HepG2 (cell line): ENCODE data around the gene FAS. TPM values are rescaled to one million over a fixed set of nuclear protein-coding genes. Genes with fewer than 3 reads are reported as not detected.

Experiments
- ATAC-seq: fragments of 200-7000 bp; cut with Tn5 transposase; 3 replicates; pipeline ENCODE4 v1.9.1; 2020; ENCODE audit warnings: mild to moderate bottlenecking, moderate library complexity
- BruUV-seq: library from RNA; stranded (reverse); fragments of 400-500 nt; replicated peaks from 2 replicates; lab custom pipeline; 2021; lab: Mats Ljungman, UMichigan
- CTCF ChIA-PET: fragments of 300-600 bp; formaldehyde crosslinking; extraction: SDS; loops from one replicate; lab custom pipeline; 2021; ENCODE audit warnings: low total read pairs, inconsistent platforms, low intra/inter-chr PET ratio; lab: Yijun Ruan, JAX
- POLR2A ChIA-PET: fragments of 350-600 bp; sonication (Branson Sonifier 250); formaldehyde crosslinking; loops from one replicate; lab custom pipeline; 2020; ENCODE audit warnings: antibody characterized with exemption, inconsistent platforms; lab: Yijun Ruan, JAX
- DNase-seq: peaks from one replicate; pipeline ENCODE4 v3.0.0-alpha.2; 2015; ENCODE audit warnings: low spot score
- FAIRE-seq: peaks from 3 replicates; lab custom pipeline; 2011; peaks lifted over from hg19 to GRCh38; lab: Jason Lieb, UNC
- H2AFZ ChIP-seq: one replicate; pipeline ENCODE4 v1.6.1; 2011; ENCODE audit warnings: low read length, inconsistent platforms
- H3K27ac ChIP-seq: fragments of 300-600 bp; 3 replicates; pipeline ENCODE4 v1.8.0; 2011; ENCODE audit warnings: mixed run types, mild to moderate bottlenecking, mixed read lengths, low read length, inconsistent platforms; ENCODE audit not compliant: insufficient read depth; ENCODE audit errors: extremely low read length
- H3K27me3 ChIP-seq, 2 experiments: fragments of 200-600 bp in 1 of 2; 2 replicates in 1 of 2; 3 replicates in 1 of 2; pipeline versions ENCODE4 v1.6.0 to v1.8.0; 2011; ENCODE audit warnings: low read length in 2 of 2, mild to moderate bottlenecking in 2 of 2, moderate library complexity in 2 of 2, inconsistent platforms in 1 of 2; ENCODE audit not compliant: insufficient read depth in 2 of 2, control insufficient read depth in 1 of 2
- H3K36me3 ChIP-seq, 2 experiments: fragments of 200-600 bp in 1 of 2; replicated peaks in 1 of 2; 2 replicates in 1 of 2; 3 replicates in 1 of 2; pipeline versions ENCODE4 v1.5.1 to v1.8.0; 2011; ENCODE audit warnings: low read length in 2 of 2, inconsistent platforms in 1 of 2; ENCODE audit not compliant: insufficient read depth in 2 of 2, control insufficient read depth in 1 of 2
- H3K4me1 ChIP-seq: 2 replicates; pipeline ENCODE4 v1.5.1; 2012; ENCODE audit warnings: low read length, inconsistent platforms; ENCODE audit not compliant: insufficient read depth
- H3K4me2 ChIP-seq: 2 replicates; pipeline ENCODE4 v1.6.0; 2011; ENCODE audit warnings: low read depth, low read length, inconsistent platforms
- H3K4me3 ChIP-seq, 3 experiments: fragments of 200-600 bp in 1 of 3; sonication (generic), shearing (Covaris generic) in 1 of 3; replicated peaks in 1 of 3; 2 replicates each; pipeline ENCODE4 v1.5.1; 2011 to 2016; ENCODE audit warnings: low read length in 3 of 3, inconsistent platforms in 2 of 3, low read depth in 2 of 3, mild to moderate bottlenecking in 2 of 3, control low read depth in 1 of 3, mixed read lengths in 1 of 3; ENCODE audit not compliant: insufficient read depth in 1 of 3
- H3K79me2 ChIP-seq: one replicate; pipeline ENCODE4 v1.6.1; 2011; ENCODE audit warnings: low read length, inconsistent platforms; ENCODE audit not compliant: insufficient read depth
- H3K9ac ChIP-seq: 2 replicates; pipeline ENCODE4 v1.6.0; 2011; ENCODE audit warnings: mild to moderate bottlenecking, low read depth, low read length, inconsistent platforms; ENCODE audit not compliant: insufficient read depth
- H3K9me3 ChIP-seq: 2 replicates; pipeline ENCODE4 v1.5.1; 2012; ENCODE audit warnings: mild to moderate bottlenecking, low read length
- H4K20me1 ChIP-seq: 2 replicates; pipeline ENCODE4 v1.6.0; 2011; ENCODE audit warnings: inconsistent platforms, mild to moderate bottlenecking, low read length, moderate library complexity; ENCODE audit not compliant: insufficient read depth
- ATF7-NPFF ChIP-seq: sonication (generic); formaldehyde crosslinking; IDR thresholded peaks from 2 replicates; pipeline ENCODE4 v1.8.1; 2023; ENCODE audit warnings: mild to moderate bottlenecking, low read depth, missing genetic modification reagents, moderate library complexity
- CREBL2 ChIP-seq: sonication (generic); formaldehyde crosslinking; IDR thresholded peaks from 2 replicates; pipeline ENCODE4 v1.8.1; 2023; ENCODE audit warnings: missing genetic modification reagents, mild to moderate bottlenecking, borderline replicate concordance
- GABPA ChIP-seq, 2 experiments: IDR thresholded peaks; 2 replicates each; pipeline ENCODE4 v1.6.1; 2011 to 2016; ENCODE audit warnings: low read depth in 2 of 2, low read length in 1 of 2, missing biosample characterization in 1 of 2, missing genetic modification characterization in 1 of 2
- MLLT10 ChIP-seq: sonication (generic); formaldehyde crosslinking; IDR thresholded peaks from 2 replicates; pipeline ENCODE4 v1.4.0; 2020; ENCODE audit warnings: missing genetic modification reagents
- MTA3 ChIP-seq: sonication (generic); formaldehyde crosslinking; IDR thresholded peaks from 2 replicates; pipeline ENCODE4 v1.4.0; 2020; ENCODE audit warnings: missing genetic modification reagents
- MYC ChIP-seq: sonication (generic); formaldehyde crosslinking; IDR thresholded peaks from 2 replicates; pipeline ENCODE4 v1.9.0; 2021; ENCODE audit warnings: missing genetic modification reagents, borderline replicate concordance
- SATB2 ChIP-seq: sonication (generic); formaldehyde crosslinking; IDR thresholded peaks from 2 replicates; pipeline ENCODE4 v1.5.0; 2020; ENCODE audit warnings: missing genetic modification reagents
- ZNF350 ChIP-seq: sonication (generic); formaldehyde crosslinking; IDR thresholded peaks from 2 replicates; pipeline ENCODE4 v1.4.0; 2020; ENCODE audit warnings: mild to moderate bottlenecking, low read depth, missing genetic modification reagents, borderline replicate concordance
- ZNF703 ChIP-seq: sonication (generic); formaldehyde crosslinking; IDR thresholded peaks from 2 replicates; pipeline ENCODE4 v1.5.1; 2020; ENCODE audit warnings: missing genetic modification reagents, mild to moderate bottlenecking, moderate library complexity, borderline replicate concordance
- ZNF879 ChIP-seq: sonication (generic); formaldehyde crosslinking; IDR thresholded peaks from 2 replicates; pipeline ENCODE4 v1.8.1; 2023; ENCODE audit warnings: missing genetic modification reagents
- whole genome bisulfite sequencing: methylation state at CpG from one replicate; pipeline ENCODE4 v1.1.6; 2017; ENCODE audit warnings: low lambda C conversion rate; 5-methylcytosine and 5-hydroxymethylcytosine counted together
- in situ Hi-C: cut with HindIII; loops from 2 replicates; pipeline ENCODE4 v1.10.0; 2017; ENCODE audit warnings: low pct_unique_long_range_greater_than_20kb; ENCODE audit not compliant: extremely low pct_ligation_motif_present
- intact Hi-C: fragments of 100-400 bp; cut with micrococcal nuclease; formaldehyde crosslinking; loops from one replicate; pipeline ENCODE4 v1.10.0; 2022; ENCODE audit not compliant: unreplicated experiment
- polyA plus RNA-seq, 8 experiments: library from polyadenylated mRNA; depleted of rRNA in 3 of 8; stranded (reverse) in 7 of 8; unstranded in 1 of 8; fragments of >200 nt; fragmentation: Illumina TruSeq in 4 of 8; extraction: Trizol in 4 of 8; gene quantifications; 2 replicates each; pipeline versions ENCODE4 v1.2.1 to v1.2.3, GENCODE V29; 2011 to 2016; ENCODE audit warnings: low read depth in 4 of 8, missing spikeins in 1 of 8, mixed read lengths in 1 of 8; ENCODE audit not compliant: insufficient read depth in 1 of 8
- total RNA-seq, 5 experiments: library from RNA; depleted of rRNA; stranded (reverse); fragments of >200 nt; fragmentation: Illumina TruSeq; extraction: Trizol; gene quantifications; 2 replicates each; pipeline ENCODE4 v1.2.3, GENCODE V29; 2016; ENCODE audit warnings: low read depth in 1 of 5
- TF ChIP-seq, protein P1 (sequence below): sonication (generic); formaldehyde crosslinking; IDR thresholded peaks from 2 replicates; pipeline ENCODE4 v1.5.0; 2020; ENCODE audit warnings: missing genetic modification reagents

Gene FAS
- total and polyA plus RNA-seq, 2 of the 13 experiments (the other 11 are each of a cell fraction or from before 2014, with no cell fraction given): 5.9 to 17.9 TPM

GRCh38 chr10:89001024-89001728, 10.6 kb downstream of the FAS start:
- TF ChIP-seq MLLT10 (CRISPR knock-in tag): no peak
- TF ChIP-seq SATB2 (CRISPR knock-in tag): no peak
- no peak for TF ChIP-seq ZNF703 (CRISPR knock-in tag)
- no peak for TF ChIP-seq ZNF350 (CRISPR knock-in tag)
- in situ Hi-C loops (no loop called here), intact Hi-C loops (no loop called here)
- CTCF ChIA-PET: no interaction called here
- Histone ChIP-seq H3K4me3 (no peak overlapping the region), H3K4me2 (no peak overlapping the region), H4K20me1 (no peaks in the 10 kb centered on the region), H3K27me3 (no peaks in the 10 kb centered on the region), H3K4me1 (no peaks in the 10 kb centered on the region), H3K9ac (no peak overlapping the region), H3K27ac (no peak overlapping the region), H3K79me2 (no peaks in the 10 kb centered on the region), H3K36me3 (peaks cover 0 to 7% of the 10 kb centered on the region in 2 experiments; a peak in 1 of 5 replicates), H3K9me3 (no peaks in the 10 kb centered on the region), H2AFZ (no peak overlapping the region)
- no peak for ATAC-seq
- POLR2A ChIA-PET: no interaction called here
- 87% methylated on average over 5 of the region's 5 CpGs for WGBS
- no peak for FAIRE-seq
- BruUV-seq: no TSS peak
- DNase-seq: no peak

DNA sequence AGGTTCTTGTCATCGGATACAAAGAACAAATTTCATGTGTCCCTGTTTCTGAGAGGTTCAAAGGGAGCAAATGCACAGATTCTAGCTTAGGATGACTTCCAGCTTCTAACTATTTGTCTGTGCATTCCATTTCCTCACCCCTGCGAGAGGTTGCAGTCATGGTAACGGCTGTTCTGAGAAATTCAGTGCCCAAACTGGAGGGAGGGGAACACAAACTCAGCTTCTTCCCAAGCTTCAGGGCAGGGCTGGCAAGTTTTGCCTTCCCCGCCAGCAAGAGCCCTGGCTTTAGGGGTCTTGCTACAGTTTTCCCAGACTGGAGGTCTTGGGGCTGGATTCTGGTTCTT, 11.1 kb downstream of the FAS start:
- no peak for FAIRE-seq
- Histone ChIP-seq H3K79me2 (no peaks in the 10 kb centered on the region), H2AFZ (no peak overlapping the region), H3K9ac (no peak overlapping the region), H3K27ac (no peak overlapping the region), H3K27me3 (no peaks in the 10 kb centered on the region), H3K4me3 (no peak overlapping the region), H3K9me3 (no peaks in the 10 kb centered on the region), H3K4me1 (no peaks in the 10 kb centered on the region), H3K36me3 (peaks cover 0 to 7% of the 10 kb centered on the region in 2 experiments; a peak in 1 of 5 replicates), H3K4me2 (no peak overlapping the region), H4K20me1 (no peaks in the 10 kb centered on the region)
- WGBS: 92% methylated on average over 3 of the region's 4 CpGs
- BruUV-seq: no TSS peak
- CTCF ChIA-PET: no interaction called here
- POLR2A ChIA-PET: no interaction called here
- in situ Hi-C loops: no loop called here
- DNase-seq: no peak
- no peak for ATAC-seq
- intact Hi-C loops: no loop called here
- no peak for TF ChIP-seq MYC (CRISPR knock-in tag)
- no peak for TF ChIP-seq GABPA (IDR thresholded peaks at IDR 0.05; ENCODE audit: low read depth, low read length)
- TF ChIP-seq GABPA (CRISPR knock-in tag; IDR thresholded peaks at IDR 0.05; ENCODE audit: low read depth): no peak
- TF ChIP-seq ATF7-NPFF (CRISPR knock-in tag): no peak
- no peak for TF ChIP-seq MTA3
- TF ChIP-seq ZNF879: no peak
- TF ChIP-seq, protein P1, sequence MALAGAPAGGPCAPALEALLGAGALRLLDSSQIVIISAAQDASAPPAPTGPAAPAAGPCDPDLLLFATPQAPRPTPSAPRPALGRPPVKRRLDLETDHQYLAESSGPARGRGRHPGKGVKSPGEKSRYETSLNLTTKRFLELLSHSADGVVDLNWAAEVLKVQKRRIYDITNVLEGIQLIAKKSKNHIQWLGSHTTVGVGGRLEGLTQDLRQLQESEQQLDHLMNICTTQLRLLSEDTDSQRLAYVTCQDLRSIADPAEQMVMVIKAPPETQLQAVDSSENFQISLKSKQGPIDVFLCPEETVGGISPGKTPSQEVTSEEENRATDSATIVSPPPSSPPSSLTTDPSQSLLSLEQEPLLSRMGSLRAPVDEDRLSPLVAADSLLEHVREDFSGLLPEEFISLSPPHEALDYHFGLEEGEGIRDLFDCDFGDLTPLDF (CRISPR knock-in tag): no peak
- TF ChIP-seq CREBL2 (CRISPR knock-in tag): no peak
